Measurements from ENCODE around the gene MOV10L1.

The MOV10L1 gene

GRCh38 chr22:50063589-50064393 is 26.0 kb upstream of the MOV10L1 start:
- Histone ChIP-seq H3K4me1 (ENCODE audit: insufficient read depth, low read length) (peaks cover 8% of the 10 kb centered on the region), H3K4me3 (ENCODE audit: low read length) (no peak overlapping the region), H3K36me3 (ENCODE audit: insufficient read depth, low read length) (no peaks in the 10 kb centered on the region), H2AFZ (ENCODE audit: low read depth, low read length) (no peak overlapping the region), H3K27me3 (ENCODE audit: insufficient read depth, low read length) (peaks cover 3% of the 10 kb centered on the region), H3K9me3 (ENCODE audit: low read length) (no peaks in the 10 kb centered on the region)

GRCh38 chr22:50064453-50064852 is 25.4 kb upstream of the MOV10L1 start:
- peaks cover 3% of the 10 kb centered on the region for H3K27me3 ChIP-seq (ENCODE audit: insufficient read depth, low read length)
- H3K4me1 ChIP-seq (ENCODE audit: insufficient read depth, low read length) = peaks cover 2% of the 10 kb centered on the region
- H3K9me3 ChIP-seq (ENCODE audit: low read length) = no peaks in the 10 kb centered on the region
- H3K4me3 ChIP-seq (ENCODE audit: low read length) = no peak overlapping the region
- no peak overlapping the region for H2AFZ ChIP-seq (ENCODE audit: low read depth, low read length)
- H3K36me3 ChIP-seq (ENCODE audit: insufficient read depth, low read length) = no peaks in the 10 kb centered on the region

- Histone ChIP-seq H3K4me3 (ENCODE audit: low read length) (no peak overlapping the region), H2AFZ (ENCODE audit: low read depth, low read length) (no peak overlapping the region), H3K9me3 (ENCODE audit: low read length) (no peaks in the 10 kb centered on the region), H3K27me3 (ENCODE audit: insufficient read depth, low read length) (no peaks in the 10 kb centered on the region), H3K4me1 (ENCODE audit: insufficient read depth, low read length) (no peaks in the 10 kb centered on the region), H3K36me3 (ENCODE audit: insufficient read depth, low read length) (no peaks in the 10 kb centered on the region)
These were observed 22.6 kb upstream of the MOV10L1 start for GRCh38 chr22:50067244-50067643.

DNA sequence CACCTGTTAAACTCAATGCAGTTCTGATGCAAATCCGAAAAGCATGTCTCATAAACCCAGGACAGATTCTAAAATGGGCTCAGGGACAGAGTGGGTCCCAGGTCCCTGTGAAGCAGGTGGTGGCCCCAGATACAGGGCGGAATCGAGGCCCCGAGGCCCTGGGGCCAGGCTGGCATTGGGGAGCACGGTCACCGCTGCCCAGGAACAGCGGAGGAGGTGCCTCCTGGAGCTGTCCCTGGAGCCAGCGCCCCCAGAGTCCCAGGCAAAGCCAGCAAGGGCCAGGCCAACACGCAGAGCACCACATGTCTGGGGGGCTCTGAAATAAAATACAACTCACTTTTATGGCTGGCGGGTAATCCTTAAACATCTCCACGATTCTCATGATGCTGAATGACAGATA is 21.7 kb upstream of the MOV10L1 start:
- Histone ChIP-seq H3K9me3 (ENCODE audit: low read length) (no peaks in the 10 kb centered on the region), H3K36me3 (ENCODE audit: insufficient read depth, low read length) (no peaks in the 10 kb centered on the region), H2AFZ (ENCODE audit: low read depth, low read length) (no peak overlapping the region), H3K27me3 (ENCODE audit: insufficient read depth, low read length) (no peaks in the 10 kb centered on the region), H3K4me3 (ENCODE audit: low read length) (no peak overlapping the region), H3K4me1 (ENCODE audit: insufficient read depth, low read length) (no peaks in the 10 kb centered on the region)

- no peaks in the 10 kb centered on the region for H3K9me3 ChIP-seq (ENCODE audit: low read length)
- H3K27me3 ChIP-seq (ENCODE audit: insufficient read depth, low read length) = no peaks in the 10 kb centered on the region
- H3K4me1 ChIP-seq (ENCODE audit: insufficient read depth, low read length) = no peaks in the 10 kb centered on the region
- H3K36me3 ChIP-seq (ENCODE audit: insufficient read depth, low read length) = no peaks in the 10 kb centered on the region
- H2AFZ ChIP-seq (ENCODE audit: low read depth, low read length) = no peak overlapping the region
- no peak overlapping the region for H3K4me3 ChIP-seq (ENCODE audit: low read length)
These were observed 19.4 kb upstream of the MOV10L1 start for GRCh38 chr22:50070366-50070765.

GRCh38 chr22:50071432-50072166 is 18.2 kb upstream of the MOV10L1 start:
- H3K27me3 ChIP-seq (ENCODE audit: insufficient read depth, low read length) = no peaks in the 10 kb centered on the region
- H3K36me3 ChIP-seq (ENCODE audit: insufficient read depth, low read length) = no peaks in the 10 kb centered on the region
- H3K4me1 ChIP-seq (ENCODE audit: insufficient read depth, low read length) = peaks cover 4% of the 10 kb centered on the region

DNA sequence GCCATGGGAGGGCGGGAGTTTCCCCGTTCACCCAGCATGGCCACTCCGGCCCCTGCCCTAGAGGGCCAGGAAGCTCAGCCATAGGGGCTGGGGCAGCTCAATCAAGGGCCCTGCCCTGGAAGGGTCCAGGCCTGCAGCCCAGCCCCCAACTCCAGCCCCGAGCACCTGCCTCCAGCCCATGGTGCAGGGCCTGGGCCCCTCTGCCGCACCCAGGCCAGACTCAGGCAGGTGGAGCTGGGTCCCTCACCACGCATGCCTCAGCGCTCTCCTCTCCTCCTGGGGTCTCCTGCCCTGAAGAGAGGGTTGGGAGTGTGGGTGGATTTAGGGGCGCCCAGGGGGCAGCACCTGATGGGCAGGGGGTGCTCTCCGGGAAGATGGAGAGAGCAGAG is 17.6 kb upstream of the MOV10L1 start:
- Histone ChIP-seq H3K4me3 (ENCODE audit: low read length) (no peak overlapping the region), H3K36me3 (ENCODE audit: insufficient read depth, low read length) (no peaks in the 10 kb centered on the region), H3K27me3 (ENCODE audit: insufficient read depth, low read length) (no peaks in the 10 kb centered on the region), H3K9me3 (ENCODE audit: low read length) (no peaks in the 10 kb centered on the region), H2AFZ (ENCODE audit: low read depth, low read length) (no peak overlapping the region), H3K4me1 (ENCODE audit: insufficient read depth, low read length) (peaks cover 4% of the 10 kb centered on the region)

More at GRCh38 chr22:50071432-50072166, 18.2 kb upstream of the MOV10L1 start:
- H2AFZ ChIP-seq (ENCODE audit: low read depth, low read length) = no peak overlapping the region
- H3K9me3 ChIP-seq (ENCODE audit: low read length) = no peaks in the 10 kb centered on the region
- no peak overlapping the region for H3K4me3 ChIP-seq (ENCODE audit: low read length)

- no peaks in the 10 kb centered on the region for H3K9me3 ChIP-seq (ENCODE audit: low read length)
- no peak overlapping the region for H3K4me3 ChIP-seq (ENCODE audit: low read length)
- H2AFZ ChIP-seq (ENCODE audit: low read depth, low read length) = no peak overlapping the region
- H3K4me1 ChIP-seq (ENCODE audit: insufficient read depth, low read length) = peaks cover 4% of the 10 kb centered on the region
- no peaks in the 10 kb centered on the region for H3K27me3 ChIP-seq (ENCODE audit: insufficient read depth, low read length)
- H3K36me3 ChIP-seq (ENCODE audit: insufficient read depth, low read length) = no peaks in the 10 kb centered on the region
These were observed 16.9 kb upstream of the MOV10L1 start for GRCh38 chr22:50072714-50073538.

DNA sequence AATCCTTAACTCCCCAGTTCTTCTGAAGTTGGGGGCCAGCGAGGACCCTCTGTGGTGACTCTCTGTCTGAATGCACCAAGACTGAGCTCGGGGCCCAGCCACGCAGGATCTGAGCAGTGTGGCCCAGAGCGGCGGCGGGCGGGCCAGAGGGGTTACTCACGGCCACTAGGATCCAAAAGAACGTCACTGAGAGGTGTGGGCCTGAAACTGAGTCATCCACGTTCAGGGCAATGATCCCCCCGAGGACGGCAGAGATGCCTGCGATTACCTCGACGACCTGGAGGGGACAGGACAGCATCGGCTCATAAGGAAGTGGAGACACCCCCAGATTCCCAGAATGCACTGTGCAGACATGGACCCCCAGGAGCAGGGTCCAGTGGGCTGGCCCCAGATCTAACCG is 15.8 kb upstream of the MOV10L1 start:
- Histone ChIP-seq H3K9me3 (ENCODE audit: low read length) (no peaks in the 10 kb centered on the region), H3K4me1 (ENCODE audit: insufficient read depth, low read length) (peaks cover 4% of the 10 kb centered on the region), H2AFZ (ENCODE audit: low read depth, low read length) (no peak overlapping the region), H3K27me3 (ENCODE audit: insufficient read depth, low read length) (no peaks in the 10 kb centered on the region), H3K36me3 (ENCODE audit: insufficient read depth, low read length) (no peaks in the 10 kb centered on the region), H3K4me3 (ENCODE audit: low read length) (no peak overlapping the region)

DNA sequence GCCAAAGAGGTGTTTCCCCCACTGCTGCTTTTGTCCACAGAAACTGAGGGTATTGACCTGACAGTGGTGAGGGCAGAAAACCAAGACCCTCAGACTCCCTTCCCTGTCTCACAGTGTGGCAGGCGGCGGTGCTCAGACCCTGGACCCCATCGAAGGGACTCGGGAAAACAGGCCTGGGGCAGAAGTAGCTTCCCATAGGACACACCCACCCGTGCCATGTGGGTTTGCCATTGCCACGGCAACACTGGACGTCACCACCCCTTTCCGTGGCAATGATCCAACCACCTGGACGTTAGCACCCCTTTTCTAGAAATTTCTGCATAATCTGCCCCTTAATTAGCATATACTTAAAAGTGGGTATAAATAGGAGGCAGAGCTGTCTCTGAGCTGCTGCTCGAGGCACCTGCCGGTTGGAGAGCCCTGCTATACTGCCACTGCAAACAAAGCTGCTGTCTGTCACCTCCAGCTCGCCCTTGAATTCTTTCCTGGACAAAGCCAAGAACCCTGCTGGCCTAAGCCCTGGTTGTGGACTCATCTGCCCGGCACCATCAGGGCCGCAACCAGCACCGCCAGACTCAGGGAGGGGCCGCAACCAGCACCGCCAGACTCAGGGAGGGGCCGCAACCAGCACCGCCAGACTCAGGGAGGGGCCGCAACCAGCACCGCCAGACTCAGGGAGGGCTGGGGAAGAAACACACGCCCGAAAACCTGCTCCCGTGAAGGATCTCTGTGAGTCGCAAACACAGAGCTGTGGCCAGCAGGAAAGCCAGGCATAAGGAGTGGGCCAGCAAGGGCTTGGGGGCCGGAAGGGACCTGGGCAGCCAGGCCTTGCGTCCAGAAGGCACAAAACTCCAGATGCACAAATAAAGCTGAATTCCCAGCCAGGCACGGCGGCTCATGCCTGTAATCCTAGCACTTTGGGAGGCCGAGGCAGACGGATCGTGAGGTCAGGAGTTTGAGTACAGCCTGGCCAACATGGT is 15.0 kb upstream of the MOV10L1 start:
- Histone ChIP-seq H3K27me3 (ENCODE audit: insufficient read depth, low read length) (no peaks in the 10 kb centered on the region), H2AFZ (ENCODE audit: low read depth, low read length) (no peak overlapping the region), H3K9me3 (ENCODE audit: low read length) (no peaks in the 10 kb centered on the region), H3K4me3 (ENCODE audit: low read length) (no peak overlapping the region), H3K36me3 (ENCODE audit: insufficient read depth, low read length) (no peaks in the 10 kb centered on the region), H3K4me1 (ENCODE audit: insufficient read depth, low read length) (peaks cover 4% of the 10 kb centered on the region)

- H3K4me1 ChIP-seq (ENCODE audit: insufficient read depth, low read length) = peaks cover 4% of the 10 kb centered on the region
- H3K36me3 ChIP-seq (ENCODE audit: insufficient read depth, low read length) = no peaks in the 10 kb centered on the region
- no peaks in the 10 kb centered on the region for H3K27me3 ChIP-seq (ENCODE audit: insufficient read depth, low read length)
- H2AFZ ChIP-seq (ENCODE audit: low read depth, low read length) = no peak overlapping the region
- H3K4me3 ChIP-seq (ENCODE audit: low read length) = no peak overlapping the region
- no peaks in the 10 kb centered on the region for H3K9me3 ChIP-seq (ENCODE audit: low read length)
These were observed 12.9 kb upstream of the MOV10L1 start for GRCh38 chr22:50076646-50077535.

Data from neuron (in vitro differentiated cells).